IPS-20b (cell line): ENCODE results near the gene ARRDC2.
"Not testable (repeated sequence)": the region's sequence is repeated elsewhere in the genome, so short reads cannot be mapped to it uniquely, and the experiment has no call there.

Experiments used
- H3K27ac ChIP-seq: one replicate; pipeline ENCODE4 v1.5.1; 2013; ENCODE audit warnings: low read length
- H3K27me3 ChIP-seq: 2 replicates; pipeline ENCODE4 v1.6.1; 2013; ENCODE audit warnings: mild to moderate bottlenecking, low read length, inconsistent platforms; ENCODE audit not compliant: insufficient read depth
- H3K36me3 ChIP-seq: 2 replicates; pipeline ENCODE4 v1.6.1; 2013; ENCODE audit warnings: low read depth, mild to moderate bottlenecking, inconsistent platforms, low read length, moderate library complexity; ENCODE audit not compliant: insufficient read depth
- H3K4me1 ChIP-seq: 2 replicates; pipeline ENCODE4 v1.6.1; 2013; ENCODE audit warnings: mild to moderate bottlenecking, control low read depth, inconsistent platforms, low read length, moderate library complexity; ENCODE audit not compliant: insufficient read depth
- H3K4me3 ChIP-seq: 2 replicates; pipeline ENCODE4 v1.5.1; 2013; ENCODE audit warnings: mild to moderate bottlenecking, low read length, inconsistent platforms
- H3K9ac ChIP-seq: 2 replicates; pipeline ENCODE4 v1.6.1; 2013; ENCODE audit warnings: low read depth, mild to moderate bottlenecking, inconsistent platforms, low read length, moderate library complexity
- H3K9me3 ChIP-seq: 2 replicates; pipeline ENCODE4 v1.6.1; 2013; ENCODE audit warnings: mild to moderate bottlenecking, low read depth, low read length, inconsistent platforms; ENCODE audit not compliant: insufficient read depth

The ARRDC2 gene

GRCh38 chr19:18029617-18030338 is 21.8 kb downstream of the ARRDC2 start:
- H3K36me3 ChIP-seq = no peaks in the 10 kb centered on the region
- no peaks in the 10 kb centered on the region for H3K27me3 ChIP-seq
- H3K9ac ChIP-seq = no peak overlapping the region
- no peaks in the 10 kb centered on the region for H3K9me3 ChIP-seq
- no peak overlapping the region for H3K4me3 ChIP-seq
- no peaks in the 10 kb centered on the region for H3K4me1 ChIP-seq
- no peak overlapping the region for H3K27ac ChIP-seq

- H3K27ac ChIP-seq, H3K36me3 ChIP-seq, H3K4me1 ChIP-seq, H3K4me3 ChIP-seq, H3K9me3 ChIP-seq, H3K9ac ChIP-seq, H3K27me3 ChIP-seq: not testable (repeated sequence)
Observed at GRCh38 chr19:18031401-18031800, 23.4 kb downstream of the ARRDC2 start.

- H3K9me3 ChIP-seq, H3K27me3 ChIP-seq, H3K4me1 ChIP-seq, H3K9ac ChIP-seq, H3K27ac ChIP-seq, H3K36me3 ChIP-seq, H3K4me3 ChIP-seq: not testable (repeated sequence)
Observed at GRCh38 chr19:18032102-18032501, 24.1 kb downstream of the ARRDC2 start.

- Histone ChIP-seq H3K27me3 (no peaks in the 10 kb centered on the region), H3K9me3 (no peaks in the 10 kb centered on the region), H3K4me1 (no peaks in the 10 kb centered on the region), H3K9ac (no peak overlapping the region), H3K4me3 (no peak overlapping the region), H3K27ac (no peak overlapping the region), H3K36me3 (no peaks in the 10 kb centered on the region)
Observed at GRCh38 chr19:18041054-18041453, 33.1 kb downstream of the ARRDC2 start.

GRCh38 chr19:18043676-18044075 is 35.7 kb downstream of the ARRDC2 start:
- no peaks in the 10 kb centered on the region for H3K4me1 ChIP-seq
- no peaks in the 10 kb centered on the region for H3K9me3 ChIP-seq
- no peaks in the 10 kb centered on the region for H3K27me3 ChIP-seq
- H3K36me3 ChIP-seq = no peaks in the 10 kb centered on the region
- H3K4me3 ChIP-seq = no peak overlapping the region
- H3K27ac ChIP-seq = no peak overlapping the region
- H3K9ac ChIP-seq = no peak overlapping the region

- Histone ChIP-seq H3K4me1 (no peaks in the 10 kb centered on the region), H3K9me3 (no peaks in the 10 kb centered on the region), H3K36me3 (no peaks in the 10 kb centered on the region), H3K4me3 (no peak overlapping the region), H3K9ac (no peak overlapping the region), H3K27me3 (no peaks in the 10 kb centered on the region), H3K27ac (no peak overlapping the region)
Observed at GRCh38 chr19:18044825-18045304, 36.9 kb downstream of the ARRDC2 start.

- H3K9ac ChIP-seq = no peak overlapping the region
- no peaks in the 10 kb centered on the region for H3K9me3 ChIP-seq
- H3K36me3 ChIP-seq = no peaks in the 10 kb centered on the region
- H3K4me3 ChIP-seq = no peak overlapping the region
- no peak overlapping the region for H3K27ac ChIP-seq
- no peaks in the 10 kb centered on the region for H3K4me1 ChIP-seq
- no peaks in the 10 kb centered on the region for H3K27me3 ChIP-seq
Observed at GRCh38 chr19:18045307-18046050, 37.5 kb downstream of the ARRDC2 start.

GRCh38 chr19:18046059-18046718 is 38.2 kb downstream of the ARRDC2 start:
- Histone ChIP-seq H3K27me3 (no peaks in the 10 kb centered on the region), H3K9ac (no peak overlapping the region), H3K4me1 (no peaks in the 10 kb centered on the region), H3K4me3 (no peak overlapping the region), H3K36me3 (no peaks in the 10 kb centered on the region), H3K9me3 (no peaks in the 10 kb centered on the region), H3K27ac (no peak overlapping the region)

- Histone ChIP-seq H3K4me1 (no peaks in the 10 kb centered on the region), H3K27ac (no peak overlapping the region), H3K9ac (no peak overlapping the region), H3K4me3 (no peak overlapping the region), H3K9me3 (no peaks in the 10 kb centered on the region), H3K27me3 (no peaks in the 10 kb centered on the region), H3K36me3 (no peaks in the 10 kb centered on the region)
Observed at GRCh38 chr19:18049385-18049784, 41.4 kb downstream of the ARRDC2 start.

GRCh38 chr19:18051887-18052286 is 43.9 kb downstream of the ARRDC2 start:
- Histone ChIP-seq H3K9me3 (no peaks in the 10 kb centered on the region), H3K27me3 (no peaks in the 10 kb centered on the region), H3K27ac (no peak overlapping the region), H3K36me3 (no peaks in the 10 kb centered on the region), H3K4me1 (no peaks in the 10 kb centered on the region), H3K4me3 (no peak overlapping the region), H3K9ac (no peak overlapping the region)

GRCh38 chr19:18053576-18054219 is 45.7 kb downstream of the ARRDC2 start:
- H3K9me3 ChIP-seq = no peaks in the 10 kb centered on the region
- no peaks in the 10 kb centered on the region for H3K36me3 ChIP-seq
- no peaks in the 10 kb centered on the region for H3K4me1 ChIP-seq
- H3K27me3 ChIP-seq = no peaks in the 10 kb centered on the region
- H3K9ac ChIP-seq = no peak overlapping the region
- H3K27ac ChIP-seq = no peak overlapping the region
- no peak overlapping the region for H3K4me3 ChIP-seq
